Thoracic aorta (tissue), 2 donors: ENCODE measurements around the gene LPAR5. TPM values are rescaled to one million over a fixed set of nuclear protein-coding genes. Genes with fewer than 3 reads are reported as not detected.

ENCODE experiments used
- ATAC-seq: fragments of 150-250 bp; one replicate; pipeline ENCODE4 v1.8.0; 2017; ENCODE audit warnings: low read depth; ENCODE audit not compliant: insufficient number of reproducible peaks, low FRiP score
- DNase-seq: peaks from one replicate; pipeline ENCODE4 v3.0.0-alpha.2; 2020; ENCODE audit warnings: low spot score
- H3K27ac ChIP-seq, 2 donors: fragments of 200-600 bp; sonication (generic); 1 replicate in 1 of 2; 2 replicates in 1 of 2; pipeline ENCODE4 v1.5.1; 2016; ENCODE audit warnings: mild to moderate bottlenecking in 2 of 2, moderate library complexity in 2 of 2
- H3K27me3 ChIP-seq: fragments of 200-600 bp; sonication (generic); replicated peaks from 2 replicates; pipeline ENCODE4 v1.6.0; 2016; ENCODE audit warnings: mild to moderate bottlenecking; ENCODE audit not compliant: insufficient read depth
- H3K36me3 ChIP-seq: fragments of 200-600 bp; sonication (generic); one replicate; pipeline ENCODE4 v1.5.1; 2016
- H3K4me1 ChIP-seq, 2 donors: fragments of 200-600 bp; sonication (generic); 1 replicate in 1 of 2; 2 replicates in 1 of 2; pipeline versions ENCODE4 v1.5.1 to v1.6.0; 2016; ENCODE audit warnings: low read depth in 2 of 2, mild to moderate bottlenecking in 1 of 2; ENCODE audit not compliant: control insufficient read depth in 1 of 2
- H3K4me3 ChIP-seq: fragments of 200-600 bp; sonication (generic); 2 replicates; pipeline ENCODE4 v1.5.1; 2016; ENCODE audit warnings: mild to moderate bottlenecking
- H3K9me3 ChIP-seq: fragments of 200-600 bp; sonication (generic); 2 replicates; pipeline ENCODE4 v1.5.1; 2016
- total RNA-seq, 2 donors: library from RNA; depleted of rRNA; stranded (reverse); fragments of >200 nt; gene quantifications; one replicate each; pipeline versions ENCODE4 v1.1.0 to v1.2.3, GENCODE V29; 2016
- TF ChIP-seq, protein P1 (sequence below): fragments of 200-600 bp; sonication (generic); IDR thresholded peaks from one replicate; pipeline ENCODE4 v1.5.1; 2019; ENCODE audit warnings: antibody characterized with exemption

LPAR5 gene
- total RNA-seq, 2 donors from 2014 or later: 4.8 to 6.8 TPM

GRCh38 chr12:6569786-6570185 lies 66.0 kb downstream of the LPAR5 start:
- H3K4me3 ChIP-seq: no peak overlapping the region
- TF ChIP-seq, protein P1, sequence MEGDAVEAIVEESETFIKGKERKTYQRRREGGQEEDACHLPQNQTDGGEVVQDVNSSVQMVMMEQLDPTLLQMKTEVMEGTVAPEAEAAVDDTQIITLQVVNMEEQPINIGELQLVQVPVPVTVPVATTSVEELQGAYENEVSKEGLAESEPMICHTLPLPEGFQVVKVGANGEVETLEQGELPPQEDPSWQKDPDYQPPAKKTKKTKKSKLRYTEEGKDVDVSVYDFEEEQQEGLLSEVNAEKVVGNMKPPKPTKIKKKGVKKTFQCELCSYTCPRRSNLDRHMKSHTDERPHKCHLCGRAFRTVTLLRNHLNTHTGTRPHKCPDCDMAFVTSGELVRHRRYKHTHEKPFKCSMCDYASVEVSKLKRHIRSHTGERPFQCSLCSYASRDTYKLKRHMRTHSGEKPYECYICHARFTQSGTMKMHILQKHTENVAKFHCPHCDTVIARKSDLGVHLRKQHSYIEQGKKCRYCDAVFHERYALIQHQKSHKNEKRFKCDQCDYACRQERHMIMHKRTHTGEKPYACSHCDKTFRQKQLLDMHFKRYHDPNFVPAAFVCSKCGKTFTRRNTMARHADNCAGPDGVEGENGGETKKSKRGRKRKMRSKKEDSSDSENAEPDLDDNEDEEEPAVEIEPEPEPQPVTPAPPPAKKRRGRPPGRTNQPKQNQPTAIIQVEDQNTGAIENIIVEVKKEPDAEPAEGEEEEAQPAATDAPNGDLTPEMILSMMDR: no peak
- H3K4me1 ChIP-seq: peaks cover 10 to 18% of the 10 kb centered on the region in 2 donors
- H3K9me3 ChIP-seq: no peaks in the 10 kb centered on the region
- no peak overlapping the region for H3K27ac ChIP-seq
- H3K36me3 ChIP-seq: peaks cover 37% of the 10 kb centered on the region
- DNase-seq (no peak), ATAC-seq (no peak)
- no peaks in the 10 kb centered on the region for H3K27me3 ChIP-seq

DNA sequence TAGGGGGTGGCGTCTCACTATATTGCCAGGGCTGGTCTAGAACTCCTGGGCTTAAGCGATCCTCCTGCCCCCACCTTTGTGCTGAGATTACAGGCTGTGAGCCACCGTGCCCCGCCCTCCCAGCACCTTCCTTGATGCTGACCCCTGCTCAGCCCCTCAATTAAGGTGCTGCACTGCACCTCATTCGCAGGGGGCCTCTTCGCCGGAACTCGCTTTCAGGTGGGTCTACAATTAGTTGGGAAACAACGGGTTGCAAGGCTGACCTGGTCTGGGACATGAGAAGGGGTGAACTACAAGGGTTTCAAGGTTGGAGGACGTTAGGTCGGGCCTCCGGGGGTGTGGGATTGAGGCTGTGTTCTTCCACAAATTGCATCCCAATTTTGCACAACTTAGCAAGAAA lies 66.4 kb downstream of the LPAR5 start:
- TF ChIP-seq, protein P1: no peak

More for the DNA sequence above, 66.4 kb downstream of the LPAR5 start:
- ATAC-seq (no peak), DNase-seq (no peak)
- H3K27ac ChIP-seq: no peak overlapping the region
- H3K27me3 ChIP-seq: no peaks in the 10 kb centered on the region
- no peaks in the 10 kb centered on the region for H3K9me3 ChIP-seq
- H3K4me3 ChIP-seq: no peak overlapping the region
- peaks cover 33% of the 10 kb centered on the region for H3K36me3 ChIP-seq
- H3K4me1 ChIP-seq: peaks cover 10 to 18% of the 10 kb centered on the region in 2 donors

Other genes with a start within 250 kb of the LPAR5 start
- 1 to 10 TPM; 1.6 to 4.7 TPM for gene CD27, start 191.0 kb downstream of the LPAR5 start, total RNA-seq
- gene TAPBPL, start 183.9 kb downstream of the LPAR5 start, total RNA-seq: 10 to 100 TPM; 23.7 to 37.5 TPM
- gene VAMP1, start 165.3 kb downstream of the LPAR5 start, total RNA-seq: 10 to 100 TPM; 24.4 to 29.9 TPM
- gene MRPL51, start 142.7 kb downstream of the LPAR5 start, total RNA-seq: 10 to 100 TPM; 40.6 to 51.7 TPM
- gene NCAPD2, start 141.9 kb downstream of the LPAR5 start, total RNA-seq: 10 to 100 TPM; 19.9 to 26.7 TPM
- 1,000 to 10,000 TPM; 1,700 to 2,744 TPM for gene GAPDH, start 101.4 kb downstream of the LPAR5 start, total RNA-seq
- 10 to 100 TPM; 36.2 to 68.6 TPM for gene IFFO1, start 79.9 kb downstream of the LPAR5 start, total RNA-seq
- gene NOP2, start 67.7 kb downstream of the LPAR5 start, total RNA-seq: 10 to 100 TPM; 41.2 to 83.0 TPM
- gene CHD4, start 28.6 kb downstream of the LPAR5 start, total RNA-seq: 100 to 1,000 TPM; 193 to 205 TPM
- 1 to 10 TPM; 5.1 to 9.1 TPM for gene ACRBP, start 11.5 kb upstream of the LPAR5 start, total RNA-seq
- gene ING4, start 27.2 kb upstream of the LPAR5 start, total RNA-seq: 10 to 100 TPM; 21.8 to 36.9 TPM
- gene ZNF384, start 53.4 kb upstream of the LPAR5 start, total RNA-seq: 10 to 100 TPM; 36.8 to 45.3 TPM
- gene PIANP, start 64.9 kb upstream of the LPAR5 start, total RNA-seq: 1 to 10 TPM; 3.1 to 4.2 TPM
- gene COPS7A, start 88.1 kb upstream of the LPAR5 start, total RNA-seq: 10 to 100 TPM; 69.9 to 78.2 TPM
- gene MLF2, start 117.2 kb upstream of the LPAR5 start, total RNA-seq: 100 to 1,000 TPM; 129 to 179 TPM
- 100 to 1,000 TPM; 168 to 186 TPM for gene PTMS, start 130.4 kb upstream of the LPAR5 start, total RNA-seq
- 1 to 10 TPM in 1 of 2 donors, under 1 TPM in 1; 0.95 to 1.5 TPM for gene LAG3, start 136.6 kb upstream of the LPAR5 start, total RNA-seq
- 10 to 100 TPM; 22.3 to 25.0 TPM for gene CD4, start 153.6 kb upstream of the LPAR5 start, total RNA-seq
- gene GPR162, start 185.9 kb upstream of the LPAR5 start, total RNA-seq: 1 to 10 TPM; 1.1 to 3.1 TPM
- gene P3H3, start 192.4 kb upstream of the LPAR5 start, total RNA-seq: 10 to 100 TPM; 66.1 to 77.7 TPM
- gene GNB3, start 205.0 kb upstream of the LPAR5 start, total RNA-seq: 10 to 100 TPM in 1 of 2 donors, 1 to 10 TPM in 1; 9.3 to 16.6 TPM
- 1 to 10 TPM; 1.8 to 1.9 TPM for gene CDCA3, start 215.3 kb upstream of the LPAR5 start, total RNA-seq
- gene USP5, start 216.2 kb upstream of the LPAR5 start, total RNA-seq: 10 to 100 TPM; 54.3 to 62.7 TPM
- gene TPI1, start 231.6 kb upstream of the LPAR5 start, total RNA-seq: 100 to 1,000 TPM; 287 to 322 TPM
- 10 to 100 TPM in 1 of 2 donors, 1 to 10 TPM in 1; 9.2 to 19.1 TPM for gene SPSB2, start 237.3 kb upstream of the LPAR5 start, total RNA-seq